ENCODE results near the gene DPH3. TPM values are rescaled to one million over a fixed set of nuclear protein-coding genes. Genes with fewer than 3 reads are reported as not detected.

DPH3 gene
- total and polyA plus RNA-seq, 2 of the 8 experiments (the other 6 are each of a cell fraction or from before 2014, with no cell fraction given): 9.8 to 40.1 TPM

DNA sequence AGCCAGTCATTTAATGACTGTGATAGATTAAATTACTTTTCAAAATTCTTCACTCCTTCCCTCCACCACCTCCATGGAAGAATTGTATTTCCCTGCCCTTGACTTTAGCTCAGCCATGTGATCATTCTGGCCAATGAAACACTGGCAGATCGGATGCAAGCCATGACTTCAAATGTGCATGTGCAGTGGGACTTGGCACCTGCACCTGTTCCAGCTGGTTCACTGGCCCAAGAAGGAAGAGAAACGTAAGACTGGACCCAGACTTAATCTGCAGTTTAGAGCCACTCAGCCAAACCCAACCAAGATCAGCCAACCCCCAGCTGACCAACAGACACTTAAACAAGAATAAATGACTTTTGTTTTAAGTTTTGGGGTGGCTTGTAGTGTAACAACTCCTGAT lies 11.8 kb downstream of the DPH3 start:
- Histone ChIP-seq H3K36me3 (ENCODE audit: control insufficient read depth in 2 of 4, insufficient read depth in 4 of 4, low read length in 3 of 4) (no peaks in the 10 kb centered on the region), H3K23ac (ENCODE audit: insufficient read length) (no peak overlapping the region), H3K27me3 (replicated peaks in 1 of 4; ENCODE audit: control insufficient read depth in 3 of 4, extremely low read depth in 1 of 4, insufficient read depth in 3 of 4, low read length in 3 of 4) (no peaks in the 10 kb centered on the region), H2AFZ (ENCODE audit: low read length) (no peak overlapping the region), H4K20me1 (replicated peaks in 1 of 2; ENCODE audit: control insufficient read depth in 1 of 2, insufficient read depth in 2 of 2, low read length in 2 of 2) (no peaks in the 10 kb centered on the region), H3K4ac (replicated peaks; ENCODE audit: insufficient read length, low read depth, low read length) (no peak overlapping the region), H2AK5ac (ENCODE audit: low read depth, low read length) (no peak overlapping the region), H3K56ac (replicated peaks; ENCODE audit: insufficient read length, low read depth, low read length) (no peak overlapping the region), H2BK5ac (ENCODE audit: low read depth, low read length) (no peak overlapping the region), H3K79me2 (ENCODE audit: control insufficient read depth in 1 of 2, insufficient read depth in 2 of 2, low read length in 2 of 2) (no peaks in the 10 kb centered on the region), H3K27ac (ENCODE audit: low read depth, low read length) (no peak overlapping the region), H4K91ac (replicated peaks; ENCODE audit: insufficient read length, low read length) (no peak overlapping the region), H4K5ac (ENCODE audit: insufficient read length, low read depth, low read length) (no peak overlapping the region), H2BK12ac (ENCODE audit: low read depth, low read length) (no peak overlapping the region), H3K14ac (ENCODE audit: insufficient read length) (no peak overlapping the region), H3K9ac (replicated peaks in 1 of 4; ENCODE audit: extremely low read depth in 1 of 4, low read depth in 3 of 4, low read length in 3 of 4) (no peak overlapping the region), H3K4me3 (ENCODE audit: extremely low read depth in 1 of 4, insufficient read depth in 2 of 4, low read depth in 3 of 4, low read length in 4 of 4) (no peak overlapping the region), H3K79me1 (ENCODE audit: low read depth, low read length) (no peaks in the 10 kb centered on the region), H3K23me2 (ENCODE audit: low read depth, low read length) (no peaks in the 10 kb centered on the region), H2BK20ac (ENCODE audit: low read length) (no peak overlapping the region), H2BK15ac (ENCODE audit: low read length) (no peak overlapping the region), H3K4me1 (replicated peaks in 1 of 4; ENCODE audit: control insufficient read depth in 3 of 4, insufficient read depth in 4 of 4, low read length in 3 of 4) (no peaks in the 10 kb centered on the region), H2BK120ac (replicated peaks; ENCODE audit: low read depth, low read length) (no peak overlapping the region), H3K9me3 (ENCODE audit: insufficient read depth in 2 of 2, low read depth in 1 of 2, low read length in 1 of 2) (no peaks in the 10 kb centered on the region), H4K8ac (ENCODE audit: extremely low read depth, insufficient read depth, low read length) (no peak overlapping the region), H3K18ac (ENCODE audit: extremely low read depth, low read length) (no peak overlapping the region), H3K4me2 (ENCODE audit: insufficient read depth in 1 of 2, low read depth in 2 of 2, low read length in 2 of 2) (no peak overlapping the region)
- WGBS, 2 experiments (ENCODE audit: extremely low coverage in 1 of 2, insufficient coverage in 1 of 2, insufficient read length in 1 of 2, insufficient replicate concordance in 2 of 2, low coverage in 1 of 2, low lambda C conversion rate in 2 of 2, missing lambda C conversion rate in 1 of 2): 81% methylated on average over 2 of the region's 2 CpGs; no CpG with 5 or more reads in 1 of the 2 experiments
- DNase-seq (ENCODE audit: low read depth in 1 of 2, low spot score in 2 of 2) (no peak), FAIRE-seq (no peak)
- TF ChIP-seq SAP30 (IDR thresholded peaks at IDR 0.05; ENCODE audit: insufficient read depth, insufficient replicate concordance, low read length) (no peak), HDAC6 (IDR thresholded peaks at IDR 0.05; ENCODE audit: low read depth, low read length) (no peak), TBP (IDR thresholded peaks at IDR 0.05; ENCODE audit: low read depth, low read length) (no peak), SRF (IDR thresholded peaks at IDR 0.05; ENCODE audit: low read depth, low read length) (no peak), CBX8 (IDR thresholded peaks at IDR 0.05; ENCODE audit: borderline replicate concordance, low read depth, low read length) (no peak)
- TF ChIP-seq, protein P1, sequence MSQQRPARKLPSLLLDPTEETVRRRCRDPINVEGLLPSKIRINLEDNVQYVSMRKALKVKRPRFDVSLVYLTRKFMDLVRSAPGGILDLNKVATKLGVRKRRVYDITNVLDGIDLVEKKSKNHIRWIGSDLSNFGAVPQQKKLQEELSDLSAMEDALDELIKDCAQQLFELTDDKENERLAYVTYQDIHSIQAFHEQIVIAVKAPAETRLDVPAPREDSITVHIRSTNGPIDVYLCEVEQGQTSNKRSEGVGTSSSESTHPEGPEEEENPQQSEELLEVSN (IDR thresholded peaks at IDR 0.05): no peak
- CTCF ChIA-PET (ENCODE audit: partially characterized antibody): interaction anchor here (0.5 to 2.8 kb wide), 4 partner anchors 10 to 67 kb away, joined by 3 to 13 read pairs (median 3); partner anchors contain the start of genes DPH3 and OXNAD1
- POLR2A ChIA-PET (ENCODE audit: partially characterized antibody): interaction anchor here (2.7 kb wide), 1 partner anchor 11 kb away, joined by 10 read pairs; the partner anchor contains the start of genes DPH3 and OXNAD1
